ENCODE results near the gene STARD7.
"Not testable (repeated sequence)": the region's sequence is repeated elsewhere in the genome, so short reads cannot be mapped to it uniquely, and the experiment has no call there.

Gene STARD7

DNA sequence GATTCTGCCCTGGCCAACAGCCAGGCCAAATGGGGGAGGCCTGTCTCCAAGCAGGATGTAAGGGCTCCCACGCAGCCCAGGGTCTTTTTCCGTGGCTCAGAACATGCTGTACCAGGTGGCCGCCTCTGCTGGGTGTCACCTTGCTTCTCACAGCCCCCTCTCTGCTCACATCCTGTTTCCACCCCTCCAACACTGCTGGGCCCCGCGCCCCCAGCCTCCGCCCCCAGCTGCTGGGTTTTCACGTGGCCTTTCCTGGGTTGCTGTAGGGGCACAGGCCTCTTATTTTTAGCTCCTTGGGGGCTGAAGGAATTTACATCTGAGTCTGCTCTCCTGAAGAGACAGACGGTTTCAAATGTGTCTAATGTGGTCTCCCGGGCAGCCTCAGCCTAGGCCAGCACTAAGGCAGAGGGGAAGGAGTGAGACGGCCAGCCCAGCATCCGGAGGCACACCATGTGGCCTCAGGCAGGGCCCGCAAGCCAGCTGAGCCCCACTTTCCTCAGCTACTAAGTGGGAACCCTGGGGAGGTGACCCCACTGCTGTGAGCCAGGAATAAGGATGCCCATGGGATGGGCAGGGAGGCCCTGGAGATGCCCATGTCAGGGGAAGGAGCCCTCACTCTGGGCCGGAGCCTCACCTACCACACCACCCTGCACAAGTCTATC is 44.7 kb downstream of the STARD7 start:
- no peak for DNase-seq (ENCODE audit: low spot score)

DNA sequence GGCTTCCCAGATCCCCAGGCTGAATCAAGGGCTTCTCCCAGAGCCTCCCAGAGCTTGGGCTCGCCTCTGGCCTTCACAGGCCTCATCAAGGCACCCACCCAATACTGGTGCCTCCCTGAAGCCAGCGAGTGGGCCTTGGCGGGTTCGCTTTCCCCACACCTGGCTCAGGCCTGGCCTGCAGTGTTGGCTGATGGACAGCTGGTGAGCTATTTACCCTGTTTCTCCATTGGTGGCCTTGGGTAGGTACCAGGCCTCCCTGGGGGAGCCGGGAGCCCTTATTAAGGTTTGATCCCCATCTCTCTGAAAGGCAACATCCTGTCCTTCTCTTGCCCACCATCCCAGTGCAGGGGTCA is 45.2 kb downstream of the STARD7 start:
- DNase-seq (ENCODE audit: low spot score) = no peak

DNA sequence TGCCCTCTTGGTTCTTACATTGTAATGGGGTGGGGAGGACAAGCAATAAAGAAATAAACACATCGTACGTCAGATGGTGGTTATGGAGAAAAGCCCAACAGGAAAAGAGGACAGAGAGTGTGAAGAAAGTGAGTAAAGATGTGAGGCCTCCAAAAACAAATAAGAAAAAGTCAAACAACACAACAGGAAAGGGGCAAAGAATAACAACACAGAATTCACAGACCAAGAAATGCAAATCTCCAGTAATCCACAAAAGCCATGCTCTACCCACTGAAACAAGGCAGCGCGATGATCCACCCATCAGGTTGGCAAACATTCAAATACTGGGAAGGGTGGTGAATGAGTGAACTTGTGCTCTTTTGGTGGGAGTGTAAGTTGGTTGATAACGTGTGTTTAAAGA is 46.7 kb downstream of the STARD7 start:
- DNase-seq (ENCODE audit: low spot score) = no peak

DNA sequence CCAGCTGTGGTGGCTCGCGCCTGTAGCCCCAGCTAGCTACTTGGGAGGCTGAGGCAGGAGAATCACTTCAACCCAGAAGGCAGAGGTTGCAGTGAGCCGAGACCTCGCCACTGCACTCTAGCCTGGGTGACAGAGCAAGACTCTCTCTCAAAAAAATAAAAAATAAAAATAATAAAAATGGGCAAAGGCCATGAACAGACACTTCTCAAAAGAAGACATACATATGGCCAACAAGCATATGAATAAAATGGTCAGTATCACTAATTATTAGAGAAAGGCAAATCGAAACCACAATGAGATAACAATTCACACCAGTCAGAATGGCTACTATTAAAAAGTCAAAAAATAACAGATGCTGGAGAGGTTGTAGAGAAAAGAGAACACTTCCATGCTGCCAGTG is 48.3 kb downstream of the STARD7 start:
- not testable (repeated sequence) for DNase-seq (ENCODE audit: low spot score)

DNA sequence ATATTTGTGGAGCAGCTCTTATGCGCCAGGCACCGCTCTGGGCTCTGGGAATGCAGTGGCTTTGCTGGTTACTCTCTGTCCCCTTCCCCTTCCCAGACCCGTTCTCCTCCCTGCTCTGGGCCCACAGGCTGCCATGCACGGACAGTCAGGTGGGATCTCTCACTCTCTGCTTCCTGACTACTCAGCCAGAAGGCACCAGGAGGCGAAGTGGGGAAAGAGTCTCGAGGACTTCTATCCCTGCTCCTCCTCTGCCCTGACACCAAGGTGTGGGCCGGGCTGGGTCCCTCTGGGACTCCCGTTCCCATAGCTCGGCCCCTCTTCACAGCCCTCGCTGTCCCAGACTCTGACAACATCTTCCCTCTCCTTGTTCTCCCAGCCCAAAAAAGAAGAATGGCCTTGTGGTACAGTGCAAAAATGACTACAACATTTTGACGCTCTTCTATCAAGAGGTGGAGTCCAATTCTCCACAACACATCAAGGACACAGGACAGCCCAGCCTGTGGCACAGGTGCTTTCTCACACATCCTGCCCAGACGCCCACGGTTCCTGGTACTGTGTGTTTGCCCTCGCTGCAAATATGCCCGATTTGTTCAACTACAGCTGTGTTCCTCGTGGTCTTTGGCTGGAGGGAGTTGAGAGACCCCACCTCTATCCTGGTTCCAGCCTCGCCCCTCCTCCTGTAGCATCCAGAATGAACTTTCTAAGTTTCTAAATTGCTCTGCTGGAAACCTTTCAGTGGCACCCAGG is 49.4 kb downstream of the STARD7 start:
- DNase-seq (ENCODE audit: low spot score) = no peak

DNA sequence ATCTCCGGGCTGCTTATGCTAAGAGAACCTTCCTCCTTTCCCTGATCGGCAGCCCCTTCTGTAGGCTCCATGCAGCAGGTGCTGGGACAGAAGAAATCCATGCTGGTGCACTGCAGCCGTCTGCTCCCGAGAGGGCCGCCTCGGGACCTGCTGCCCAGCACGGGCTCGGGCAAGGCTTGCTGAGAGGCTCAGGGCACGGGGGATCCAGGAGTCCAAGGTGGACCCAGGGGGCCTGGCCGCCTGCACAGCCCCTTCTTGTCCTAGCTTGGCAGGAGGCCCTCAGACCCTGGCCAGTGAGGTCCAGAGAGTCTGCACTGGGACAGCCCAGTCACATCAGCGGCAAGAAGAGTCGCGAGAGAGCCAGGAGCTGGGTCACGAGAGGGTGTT is 50.1 kb downstream of the STARD7 start:
- no peak for DNase-seq (ENCODE audit: low spot score)

DNA sequence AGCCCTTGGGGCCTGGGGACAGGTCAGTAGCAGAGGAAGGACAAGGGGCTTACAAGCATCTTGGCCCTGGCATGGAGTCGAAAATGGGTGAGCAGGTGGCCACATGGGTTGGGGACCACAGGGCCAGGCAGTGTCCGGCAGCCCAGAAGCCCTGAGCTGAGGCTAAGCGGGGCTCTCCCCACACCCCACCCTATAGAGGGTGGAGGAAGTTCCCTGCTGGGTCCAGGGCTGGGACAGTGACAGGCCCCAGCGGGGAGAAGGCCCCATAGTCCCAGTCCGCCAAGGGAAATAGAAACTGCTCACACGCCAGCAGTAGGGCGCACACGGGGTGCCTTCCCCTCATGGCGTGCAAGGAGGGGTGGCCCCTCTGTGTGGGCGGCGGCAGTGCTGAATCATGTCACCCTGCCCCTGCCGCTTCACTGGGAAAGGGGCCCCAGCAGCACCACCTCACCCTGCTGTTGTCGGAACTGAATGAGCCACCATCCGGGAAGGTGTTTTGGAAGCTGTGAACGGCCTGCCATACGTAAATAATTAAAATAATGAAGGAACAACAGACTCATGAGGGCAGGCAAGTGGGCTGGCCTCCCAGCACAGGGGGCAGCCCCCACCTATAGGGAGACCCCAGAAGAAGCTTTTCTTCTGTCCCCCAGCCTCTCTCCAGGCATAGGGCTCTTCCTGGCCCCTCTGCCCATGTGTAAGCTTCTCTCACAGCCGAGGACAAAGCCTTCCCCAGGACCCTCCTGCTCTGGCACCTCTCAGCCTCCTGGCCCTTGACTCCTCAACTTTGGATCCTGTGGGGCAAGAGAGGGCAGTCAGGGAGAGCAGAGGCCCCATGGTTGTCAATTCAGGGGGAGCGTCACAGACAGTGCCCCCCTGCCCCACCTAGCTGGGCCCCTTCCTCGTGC is 50.7 kb downstream of the STARD7 start:
- no peak for DNase-seq (ENCODE audit: low spot score)

DNA sequence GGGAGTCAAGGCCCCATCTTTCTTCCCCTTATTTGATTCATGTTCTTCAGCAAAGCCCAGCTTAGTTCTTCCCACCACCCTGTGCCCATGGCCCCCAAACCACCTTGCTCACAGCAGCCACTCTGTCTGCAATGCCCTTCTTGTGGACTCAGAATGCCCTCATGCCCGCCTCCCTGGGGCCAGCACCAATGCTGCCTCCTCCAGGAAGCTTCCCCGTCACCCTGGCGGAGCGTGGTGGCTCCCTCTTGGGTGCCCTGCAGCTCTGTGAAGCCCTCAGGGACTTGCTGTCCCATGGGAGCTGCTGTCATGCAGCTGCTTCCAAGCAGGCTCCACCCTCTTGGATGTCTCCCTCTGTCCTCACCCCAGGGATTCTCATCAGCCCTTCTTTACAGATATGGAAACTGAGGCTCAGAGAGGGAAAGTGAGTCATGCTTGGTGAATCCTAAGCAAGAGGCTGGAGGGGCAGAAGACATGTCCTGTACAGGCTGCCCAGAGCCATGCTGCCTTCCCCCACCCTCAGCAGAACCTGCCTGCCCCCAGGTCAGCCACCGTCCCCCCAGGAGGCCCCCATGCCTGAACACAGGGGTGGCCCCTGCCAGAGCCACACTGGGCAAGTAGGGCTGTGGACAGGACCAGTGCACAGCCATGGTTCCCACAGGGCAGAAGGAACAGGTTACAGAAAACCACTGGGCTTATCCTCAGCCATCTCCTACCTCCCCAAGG is 51.5 kb downstream of the STARD7 start:
- DNase-seq (ENCODE audit: low spot score) = no peak

DNA sequence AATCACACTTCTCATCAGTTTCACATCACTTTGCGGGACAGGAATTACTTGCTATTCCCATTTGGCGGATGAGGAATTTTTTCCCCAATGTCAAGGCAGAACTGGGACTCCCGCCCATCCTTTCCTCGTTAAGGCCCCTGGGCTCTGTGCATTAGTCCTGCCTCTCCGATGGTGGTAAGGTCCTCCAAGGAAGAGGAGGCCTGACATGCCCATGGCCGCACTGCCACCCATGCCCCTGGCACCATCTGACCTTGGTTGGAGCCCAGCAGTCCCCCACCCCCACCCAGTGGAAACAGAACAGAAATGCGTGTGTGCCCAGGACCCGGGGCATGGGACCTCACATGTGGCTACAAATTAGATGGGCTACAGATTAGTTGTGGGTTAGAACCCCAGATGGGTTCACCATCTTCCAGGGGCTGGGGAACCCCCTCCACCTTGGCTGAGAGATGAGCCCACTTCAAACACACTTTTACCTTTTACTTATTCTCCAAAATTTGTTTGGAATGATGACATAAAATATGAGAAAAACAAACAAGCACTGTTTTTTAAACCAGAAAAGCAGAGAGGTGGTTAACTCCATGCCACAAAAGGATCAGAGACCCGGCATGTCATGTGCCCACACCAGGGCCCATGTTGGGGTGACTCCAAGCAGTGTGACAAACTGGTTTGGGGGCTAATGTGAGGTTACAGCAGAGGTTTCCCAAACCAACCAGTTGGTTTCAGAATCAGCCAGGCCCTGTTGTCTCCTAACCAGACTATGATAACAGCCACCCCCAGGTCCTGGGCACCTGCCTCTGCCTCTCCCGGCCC is 52.4 kb downstream of the STARD7 start:
- DNase-seq (ENCODE audit: low spot score) = no peak

DNA sequence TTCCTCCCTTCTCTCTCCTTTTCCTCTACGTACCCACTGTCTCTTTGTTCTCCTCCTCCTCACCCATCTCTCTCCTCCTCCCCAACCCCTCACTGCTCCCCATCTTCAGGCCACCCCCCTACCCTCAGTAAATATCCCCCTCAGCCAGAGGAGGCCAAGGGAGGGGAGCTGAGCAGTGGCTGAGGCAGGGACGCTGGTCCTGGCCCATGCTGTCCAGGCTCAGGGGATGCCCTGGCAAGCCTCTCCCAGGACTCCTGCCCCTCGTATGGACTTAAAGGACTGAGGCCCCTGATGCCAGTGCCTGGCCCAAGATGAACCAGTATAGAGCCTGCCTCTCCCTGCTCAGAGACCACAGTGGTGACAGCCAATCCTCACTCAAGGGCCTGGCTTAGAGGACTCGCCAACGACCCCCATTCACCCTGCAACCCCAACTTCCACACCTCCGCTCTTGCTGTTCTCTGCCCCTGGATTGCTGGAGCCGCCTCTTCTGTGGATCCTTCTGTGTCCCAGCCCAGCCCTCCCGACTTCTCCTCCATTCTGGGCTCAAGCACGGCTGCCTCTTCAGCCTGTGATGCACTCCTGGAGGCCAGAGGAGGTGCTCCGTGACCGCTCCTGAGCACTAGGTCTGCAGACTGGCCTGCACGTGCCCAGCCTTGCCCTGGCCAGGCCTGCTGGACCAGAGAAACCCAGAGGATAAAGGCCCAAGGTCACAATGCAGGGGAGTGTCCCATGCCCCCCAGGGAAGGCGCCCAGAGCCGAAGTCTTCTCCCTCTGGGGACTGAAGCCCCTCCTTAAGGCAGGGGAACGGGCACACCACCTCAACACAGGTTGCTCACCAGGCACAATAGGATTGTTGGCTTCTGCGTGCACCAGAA is 53.9 kb downstream of the STARD7 start:
- no peak for DNase-seq (ENCODE audit: low spot score)

DNA sequence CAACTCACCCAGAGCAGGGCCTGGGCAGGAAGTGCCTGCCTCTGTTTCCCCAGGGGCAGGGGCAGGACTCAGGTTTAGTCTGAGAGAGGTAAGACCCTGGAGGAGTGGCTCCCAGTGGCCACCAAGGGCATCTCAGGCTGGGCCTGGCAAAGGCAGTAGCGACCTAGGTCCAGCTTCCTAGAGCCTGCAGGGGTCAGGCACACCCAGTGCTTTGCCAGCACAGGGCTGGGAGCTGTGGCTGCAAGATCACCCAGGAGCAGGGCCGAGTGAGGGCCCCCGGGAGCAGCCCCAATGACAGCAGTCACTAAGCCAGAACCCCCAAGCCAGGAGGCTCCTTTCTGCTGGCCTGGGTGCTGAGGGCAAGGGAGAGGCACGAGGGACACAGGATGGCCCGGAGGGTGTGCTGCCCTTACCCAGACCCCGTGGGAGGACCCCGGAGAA is 54.6 kb downstream of the STARD7 start:
- no peak for DNase-seq (ENCODE audit: low spot score)

DNA sequence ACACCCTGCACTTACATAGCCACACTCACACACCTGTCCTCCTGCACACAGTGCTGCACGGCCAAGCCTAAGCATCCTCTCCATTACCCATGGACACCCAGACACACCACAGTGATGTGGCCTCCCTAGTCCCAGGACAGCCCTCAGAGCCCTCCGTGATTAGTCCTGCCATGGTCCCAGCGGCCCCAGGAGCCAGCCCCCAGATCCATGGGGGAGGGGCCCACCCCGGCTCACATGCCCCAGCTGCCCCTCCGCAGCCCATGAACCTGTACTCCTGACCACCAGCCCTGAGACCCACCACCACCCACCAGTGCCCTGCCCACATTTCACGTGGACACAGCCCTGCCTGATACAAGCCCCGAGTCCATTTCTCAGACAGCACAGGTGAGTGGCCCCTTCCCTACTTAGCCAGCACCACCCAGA is 55.3 kb downstream of the STARD7 start:
- DNase-seq (ENCODE audit: low spot score) = no peak

DNA sequence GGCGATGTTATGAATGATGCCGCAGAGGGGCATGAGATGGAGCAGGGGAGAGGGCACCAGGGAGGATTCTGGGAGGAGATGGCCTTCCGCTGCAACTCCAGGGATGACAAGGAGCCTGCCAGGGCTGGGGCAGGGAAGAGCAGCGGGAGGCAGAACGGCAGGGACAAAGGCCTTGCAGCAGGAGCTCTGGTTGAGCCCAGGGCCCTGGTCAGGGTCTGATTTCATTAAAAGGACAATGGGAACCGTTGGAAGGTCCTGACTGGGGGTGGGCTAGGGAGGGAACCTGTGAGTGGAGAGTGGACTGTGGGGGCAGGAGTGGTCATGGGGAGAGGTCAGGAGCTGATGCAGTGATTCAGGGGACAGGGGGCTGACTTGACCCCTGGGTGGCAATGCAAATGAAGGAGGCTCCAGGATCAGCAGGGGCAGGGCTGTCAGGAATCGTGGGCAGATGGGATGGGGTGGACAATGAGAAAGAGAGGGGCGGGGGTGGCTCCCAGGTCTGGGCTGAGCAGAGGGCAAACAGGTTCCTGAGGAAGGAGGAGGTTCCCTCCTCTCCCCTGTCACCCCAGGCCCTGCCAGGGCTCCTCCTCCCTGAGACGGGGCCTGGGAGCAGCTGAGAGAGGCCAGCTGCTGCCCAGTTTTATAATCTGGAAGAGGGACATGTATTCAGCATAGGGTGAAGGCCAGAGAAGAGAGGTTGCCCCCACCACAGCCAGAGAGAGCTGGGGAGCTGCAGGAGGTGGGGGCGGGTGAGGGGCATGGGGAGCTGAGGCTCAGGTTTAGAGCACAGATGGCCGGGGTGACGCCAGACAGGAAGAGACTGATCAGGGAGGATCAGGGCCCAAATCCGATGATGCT is 56.1 kb downstream of the STARD7 start:
- no peak for DNase-seq (ENCODE audit: low spot score)

DNA sequence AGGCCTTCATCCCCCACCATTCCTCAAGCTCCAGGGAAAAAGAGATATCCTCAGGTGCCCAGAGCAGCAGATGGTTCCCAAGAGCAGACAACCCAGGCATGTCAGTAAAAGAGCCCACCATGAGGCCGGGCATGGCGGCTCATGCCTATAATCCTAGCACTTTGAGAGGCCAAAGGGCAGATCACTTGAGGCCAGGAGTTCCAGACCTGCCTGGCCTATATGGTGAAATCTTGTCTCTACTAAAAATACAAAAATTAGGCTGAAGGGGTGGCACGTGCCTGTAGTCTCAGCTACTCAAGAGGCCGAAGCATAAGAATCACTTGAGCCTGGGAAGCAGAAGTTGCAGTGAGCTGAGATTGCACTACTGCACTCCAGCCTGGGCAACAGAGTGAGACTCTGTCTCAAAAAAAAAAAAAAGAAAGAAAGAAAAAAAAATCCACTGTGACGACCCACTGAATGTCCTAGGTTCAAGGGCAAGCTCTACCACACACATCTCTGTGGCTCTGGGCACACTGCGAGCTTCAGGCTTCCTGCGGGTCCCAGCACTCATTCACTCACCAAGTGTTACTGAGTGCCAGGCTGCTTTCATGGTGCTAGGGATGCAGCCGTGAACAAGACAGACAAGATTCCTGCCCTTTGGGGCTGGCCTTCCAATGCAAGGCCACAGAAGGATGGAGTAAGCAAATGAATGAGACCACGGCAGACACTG is 56.9 kb downstream of the STARD7 start:
- no peak for DNase-seq (ENCODE audit: low spot score)

DNA sequence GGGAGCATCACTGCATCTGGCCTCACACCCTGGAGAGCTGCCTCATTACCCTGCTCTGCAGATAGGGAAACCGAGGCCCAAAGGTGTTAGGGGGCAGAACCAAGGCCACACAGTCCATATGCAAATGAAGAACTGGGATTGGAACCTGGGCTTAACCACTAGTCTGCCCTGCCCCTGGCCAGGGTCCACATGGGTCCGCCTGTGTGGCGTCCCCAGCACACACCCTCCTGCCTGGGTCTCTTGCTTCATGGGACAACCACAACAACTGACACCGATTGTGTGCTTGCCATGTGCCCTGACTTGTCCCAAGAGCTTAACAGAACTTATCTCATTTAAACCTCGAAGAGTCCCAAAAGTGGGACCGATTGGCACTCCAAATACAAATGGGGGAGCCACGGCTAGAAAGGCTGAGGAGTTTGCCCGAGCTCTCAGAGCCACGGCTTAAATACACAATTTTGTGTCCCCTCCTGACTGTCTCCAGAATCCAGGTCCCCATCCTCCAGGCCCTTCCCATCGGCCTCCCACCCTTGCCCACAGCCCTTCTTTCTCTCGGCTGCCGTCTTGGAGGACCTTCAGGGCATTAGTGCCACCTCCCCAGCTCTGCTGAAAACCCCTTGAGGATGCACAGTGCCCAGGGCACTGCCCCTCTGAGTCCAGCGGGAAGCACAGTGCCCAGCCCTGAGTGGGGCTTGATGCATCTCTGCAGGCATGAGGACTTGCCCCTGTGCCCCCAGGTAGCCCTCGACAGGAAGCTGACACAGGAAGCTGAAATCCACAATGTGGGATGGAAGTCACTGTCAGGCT is 57.6 kb downstream of the STARD7 start:
- no peak for DNase-seq (ENCODE audit: low spot score)

DNA sequence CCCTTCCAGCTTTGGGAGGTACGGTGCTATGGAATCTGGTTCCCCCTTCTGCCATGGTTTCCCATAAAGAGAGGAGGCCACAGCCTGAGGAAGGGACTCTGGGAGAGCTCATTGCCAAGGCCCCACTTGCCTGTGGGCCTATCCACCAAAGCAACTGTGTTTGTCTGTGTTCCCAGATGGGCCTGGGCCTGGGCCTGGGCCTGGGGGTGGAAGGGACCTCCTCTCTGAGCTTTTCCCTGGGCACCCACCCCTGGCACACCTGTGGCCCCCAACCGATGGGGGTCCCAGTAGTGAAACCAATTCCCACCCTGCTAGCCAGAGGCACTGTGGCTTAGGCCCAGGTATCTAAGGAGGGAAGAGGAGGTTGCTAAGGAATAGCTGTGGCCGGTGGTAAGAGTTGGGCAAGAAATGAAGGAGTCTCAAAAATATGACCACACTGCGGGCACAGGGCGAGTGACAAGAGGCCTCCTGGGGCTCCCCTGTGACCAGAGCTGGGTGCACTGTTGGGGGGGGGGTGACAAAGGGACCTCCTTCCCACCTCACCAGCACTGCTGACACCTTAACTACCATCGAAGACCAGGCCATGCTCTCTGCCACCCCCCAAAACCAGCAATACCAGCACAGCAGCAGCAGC is 58.5 kb downstream of the STARD7 start:
- DNase-seq (ENCODE audit: low spot score) = no peak
